GM12892 (cell line): Measurements from ENCODE around the gene TK2.

Source experiments
- POLR2A ChIP-seq: IDR thresholded peaks from 2 replicates; pipeline ENCODE4 v1.6.1; 2011; ENCODE audit warnings: low read depth, low read length, control low read depth
- POLR2AphosphoS5 ChIP-seq: IDR thresholded peaks from 2 replicates; pipeline ENCODE4 v1.6.1; 2011; ENCODE audit warnings: low read depth, low read length, control low read depth
- TAF1 ChIP-seq: IDR thresholded peaks from 2 replicates; pipeline ENCODE4 v1.6.1; 2011; ENCODE audit warnings: low read depth, mild to moderate bottlenecking, control low read depth, low read length, borderline replicate concordance

- TF ChIP-seq POLR2A, result no peak
- TF ChIP-seq TAF1, result no peak
- TF ChIP-seq POLR2AphosphoS5, result no peak
Observed at GRCh38 chr16:66534376-66534799, 15.5 kb downstream of the TK2 start.
